Endothelial cell of umbilical vein (primary cell): ENCODE measurements around the gene PFDN5. TPM values are rescaled to one million over a fixed set of nuclear protein-coding genes. Genes with fewer than 3 reads are reported as not detected.
A peak's percentile ranks its signal among the peaks of the same experiment; 100 is the strongest.

Experiments used
- BruUV-seq: library from RNA; stranded (reverse); fragments of 400-500 nt; replicated peaks from 2 replicates; lab custom pipeline; 2021; lab: Mats Ljungman, UMichigan
- CTCF ChIA-PET: fragments of 300-600, 350-600 bp; sonication (Branson Sonifier 250); formaldehyde crosslinking; loops from one replicate; lab custom pipeline; 2021; ENCODE audit warnings: antibody characterized with exemption, inconsistent platforms; lab: Charles Lee
- POLR2A ChIA-PET: fragments of 300-600, 350-600 bp; sonication (Branson Sonifier 250); formaldehyde crosslinking; loops from one replicate; lab custom pipeline; 2021; ENCODE audit warnings: antibody characterized with exemption, inconsistent platforms; lab: Charles Lee
- DNase-seq: peaks from one replicate; pipeline ENCODE4 v3.0.0-alpha.2; 2011; ENCODE audit warnings: low read depth, low spot score
- FAIRE-seq: peaks from 2 replicates; lab custom pipeline; 2011; peaks lifted over from hg19 to GRCh38; lab: Jason Lieb, UNC
- H2AFZ ChIP-seq: 2 replicates; pipeline ENCODE4 v1.6.0; 2012; ENCODE audit warnings: low read depth, low read length, control low read depth, inconsistent platforms
- H3K27ac ChIP-seq: 2 replicates; pipeline ENCODE4 v1.5.1; 2011; ENCODE audit warnings: low read depth, mild to moderate bottlenecking, control low read depth, low read length, moderate library complexity; ENCODE audit not compliant: insufficient read depth
- H3K27me3 ChIP-seq, 2 experiments: 2 replicates each; pipeline versions ENCODE4 v1.6.0 to v1.6.1; 2011; ENCODE audit warnings: low read length in 2 of 2, mixed read lengths in 1 of 2; ENCODE audit not compliant: control insufficient read depth in 2 of 2, insufficient read depth in 2 of 2
- H3K36me3 ChIP-seq, 2 experiments: 2 replicates in 1 of 2; 3 replicates in 1 of 2; pipeline ENCODE4 v1.5.1; 2011; ENCODE audit warnings: low read length in 2 of 2, mild to moderate bottlenecking in 1 of 2, moderate library complexity in 1 of 2; ENCODE audit not compliant: control insufficient read depth in 2 of 2, insufficient read depth in 2 of 2; ENCODE audit errors: extremely low read depth in 1 of 2
- H3K4me1 ChIP-seq: 3 replicates; pipeline ENCODE4 v1.5.1; 2011; ENCODE audit warnings: mild to moderate bottlenecking, low read length; ENCODE audit not compliant: control insufficient read depth, insufficient read depth; ENCODE audit errors: extremely low read depth
- H3K4me2 ChIP-seq: 2 replicates; pipeline ENCODE4 v1.6.1; 2011; ENCODE audit warnings: low read length, control low read depth, mixed read lengths; ENCODE audit not compliant: insufficient read depth
- H3K4me3 ChIP-seq, 3 experiments: fragments of 200-600 bp in 1 of 3; sonication (generic), shearing (Covaris generic) in 1 of 3; replicated peaks in 1 of 3; 2 replicates each; pipeline ENCODE4 v1.5.1; 2011 to 2016; ENCODE audit warnings: control low read depth in 3 of 3, low read length in 3 of 3, mild to moderate bottlenecking in 2 of 3, inconsistent platforms in 1 of 3, low read depth in 1 of 3, moderate library complexity in 1 of 3; ENCODE audit not compliant: insufficient read depth in 1 of 3
- H3K79me2 ChIP-seq: 2 replicates; pipeline ENCODE4 v1.6.0; 2012; ENCODE audit warnings: low read length, inconsistent platforms; ENCODE audit not compliant: control insufficient read depth, insufficient read depth
- H3K9ac ChIP-seq: replicated peaks from 2 replicates; pipeline ENCODE3; 2011; ENCODE audit warnings: low read length, control low read depth; ENCODE audit not compliant: insufficient read depth; ENCODE audit errors: extremely low read depth
- H3K9me1 ChIP-seq: replicated peaks from 3 replicates; pipeline ENCODE4 v1.6.0; 2011; ENCODE audit warnings: mild to moderate bottlenecking, low read length; ENCODE audit not compliant: control insufficient read depth, insufficient read depth; ENCODE audit errors: extremely low read depth
- H3K9me3 ChIP-seq: replicated peaks from 2 replicates; pipeline ENCODE4 v1.5.1; 2012; ENCODE audit warnings: low read length, inconsistent platforms; ENCODE audit not compliant: control insufficient read depth, insufficient read depth
- H4K20me1 ChIP-seq: replicated peaks from 2 replicates; pipeline ENCODE3; 2011; ENCODE audit warnings: mild to moderate bottlenecking, low read length; ENCODE audit not compliant: control insufficient read depth, insufficient read depth; ENCODE audit errors: extremely low read depth
- CTCF ChIP-seq, 2 donors: IDR thresholded peaks; 1 replicate in 1 of 2; 2 replicates in 1 of 2; pipeline ENCODE4 v1.5.1; 2011; ENCODE audit warnings: low read length in 2 of 2, mild to moderate bottlenecking in 2 of 2, moderate library complexity in 2 of 2, control low read depth in 1 of 2, inconsistent platforms in 1 of 2, low read depth in 1 of 2; ENCODE audit not compliant: insufficient read depth in 1 of 2; ENCODE audit errors: extremely low read depth in 1 of 2
- EZH2 ChIP-seq: IDR thresholded peaks from 2 replicates; pipeline ENCODE4 v1.6.1; 2012; ENCODE audit warnings: borderline replicate concordance, low read depth, mild to moderate bottlenecking, moderate library complexity, low read length, inconsistent platforms; ENCODE audit not compliant: severe bottlenecking
- FOS ChIP-seq: IDR thresholded peaks from 2 replicates; pipeline ENCODE4 v1.6.1; 2011; ENCODE audit warnings: mild to moderate bottlenecking, low read length, moderate library complexity, borderline replicate concordance; ENCODE audit not compliant: insufficient read depth
- GATA2 ChIP-seq: IDR thresholded peaks from 2 replicates; pipeline ENCODE4 v1.7.0; 2011; ENCODE audit warnings: low read depth, mild to moderate bottlenecking, moderate library complexity, mixed read lengths, low read length; ENCODE audit not compliant: insufficient read length, insufficient read depth
- JUN ChIP-seq: IDR thresholded peaks from 2 replicates; pipeline ENCODE4 v1.6.1; 2011; ENCODE audit warnings: borderline replicate concordance, low read depth; ENCODE audit not compliant: insufficient read length, insufficient read depth
- MYC ChIP-seq: IDR thresholded peaks from one replicate; pipeline ENCODE4 v1.6.1; 2011; ENCODE audit warnings: mild to moderate bottlenecking, low read depth, low read length
- POLR2A ChIP-seq: IDR thresholded peaks from 2 replicates; pipeline ENCODE4 v1.6.1; 2012; ENCODE audit warnings: low read depth, mild to moderate bottlenecking, control low read depth, low read length
- POLR2AphosphoS5 ChIP-seq: IDR thresholded peaks from 2 replicates; pipeline ENCODE4 v1.6.1; 2012; ENCODE audit warnings: low read depth, mild to moderate bottlenecking, control low read depth, low read length, moderate library complexity; ENCODE audit not compliant: insufficient read depth
- dilution Hi-C: fragments of 300-500 bp; cut with MboI; formaldehyde crosslinking; loops from one replicate; pipeline ENCODE4 v1.15.0; 2019; ENCODE audit warnings: low sequenced_read_pairs; ENCODE audit not compliant: extremely low pct_ligation_motif_present
- intact Hi-C: fragments of 100-400 bp; cut with micrococcal nuclease; formaldehyde crosslinking; loops from one replicate; pipeline ENCODE4 v1.10.0; 2022
- polyA plus RNA-seq, 4 experiments: library from polyadenylated mRNA; depleted of rRNA in 3 of 4; stranded (reverse) in 3 of 4; unstranded in 1 of 4; fragments of >200 nt; gene quantifications; 2 replicates each; pipeline versions ENCODE4 v1.2.1 to v1.2.3, GENCODE V29; 2011 to 2012; ENCODE audit warnings: missing spikeins in 1 of 4
- total RNA-seq: library from RNA; stranded (reverse); gene quantifications from 2 replicates; pipeline ENCODE4 v1.2.3, GENCODE V29; 2021
- TF ChIP-seq, protein P1 (sequence below): IDR thresholded peaks from 2 replicates; pipeline ENCODE4 v1.6.1; 2011; ENCODE audit not compliant: insufficient read depth, insufficient read length

PFDN5 gene
- total and polyA plus RNA-seq, 2 donors (not counting 3 experiments of a cell fraction or from before 2014, with no cell fraction given): 301 to 745 TPM

DNA sequence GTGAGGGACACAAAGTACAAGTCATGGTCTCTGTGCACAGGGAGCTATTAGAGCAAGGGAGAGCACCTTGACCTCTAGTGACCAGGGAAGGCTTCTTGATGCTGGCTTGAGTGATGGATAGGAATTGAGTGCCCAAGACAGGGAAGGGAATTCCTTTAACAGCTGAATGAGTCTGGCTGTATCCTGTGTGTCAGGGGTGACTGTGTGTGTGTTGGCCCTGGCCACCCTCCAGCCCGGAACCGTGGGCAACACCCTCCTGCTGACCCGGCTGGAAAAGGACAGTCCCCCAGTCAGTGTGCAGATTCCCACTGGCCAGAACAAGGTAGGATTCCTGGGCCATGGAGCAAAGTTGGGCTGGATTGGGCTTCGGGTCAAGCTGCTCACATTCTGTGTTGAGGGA, 5.5 kb upstream of the PFDN5 start:
- Histone ChIP-seq H4K20me1 (no peaks in the 10 kb centered on the region), H3K9ac (no peak overlapping the region), H3K27ac (peak overlapping the region; percentile 31), H3K36me3 (peaks cover 2 to 11% of the 10 kb centered on the region in 2 experiments), H3K4me3 (no peak overlapping the region), H2AFZ (no peak overlapping the region), H3K4me2 (no peak overlapping the region), H3K9me1 (no peaks in the 10 kb centered on the region), H3K9me3 (no peaks in the 10 kb centered on the region), H3K4me1 (peaks cover 19% of the 10 kb centered on the region), H3K27me3 (no peaks in the 10 kb centered on the region), H3K79me2 (no peaks in the 10 kb centered on the region)
- no TSS peak for BruUV-seq
- FAIRE-seq: peak; percentile 71
- DNase-seq: peak; percentile 33
- CTCF ChIA-PET: interaction anchor here (0.9 to 12.3 kb wide), 7 partner anchors 10 to 224 kb away, joined by 3 to 366 read pairs (median 4); partner anchors contain the start of genes AAAS and MYG1
- dilution Hi-C loops: no loop called here
- TF ChIP-seq MYC (no peak), FOS (peak; percentile 24), POLR2A (no peak), POLR2AphosphoS5 (peak; percentile 46), JUN (no peak), GATA2 (no peak), EZH2 (no peak), CTCF (IDR thresholded peaks at IDR 0.05; ENCODE audit: extremely low read depth in 1 of 2, insufficient read depth in 1 of 2, low read depth in 1 of 2, low read length in 2 of 2) (no peak)
- TF ChIP-seq, protein P1, sequence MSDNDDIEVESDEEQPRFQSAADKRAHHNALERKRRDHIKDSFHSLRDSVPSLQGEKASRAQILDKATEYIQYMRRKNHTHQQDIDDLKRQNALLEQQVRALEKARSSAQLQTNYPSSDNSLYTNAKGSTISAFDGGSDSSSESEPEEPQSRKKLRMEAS: no peak
- POLR2A ChIA-PET: no interaction called here
- intact Hi-C loops: no loop called here
